AML-193 (cell line): Measurements from ENCODE around the gene COBLL1.
A peak's percentile ranks its signal among the peaks of the same experiment; 100 is the strongest.

Experiments used
- DNase-seq, 2 experiments: peaks; one replicate each; lab custom pipeline; 2025; lab: John Stamatoyannopoulos, UW

COBLL1 gene

GRCh38 chr2:164823126-164823525 is 18.5 kb downstream of the COBLL1 start:
- no peak for DNase-seq

DNA sequence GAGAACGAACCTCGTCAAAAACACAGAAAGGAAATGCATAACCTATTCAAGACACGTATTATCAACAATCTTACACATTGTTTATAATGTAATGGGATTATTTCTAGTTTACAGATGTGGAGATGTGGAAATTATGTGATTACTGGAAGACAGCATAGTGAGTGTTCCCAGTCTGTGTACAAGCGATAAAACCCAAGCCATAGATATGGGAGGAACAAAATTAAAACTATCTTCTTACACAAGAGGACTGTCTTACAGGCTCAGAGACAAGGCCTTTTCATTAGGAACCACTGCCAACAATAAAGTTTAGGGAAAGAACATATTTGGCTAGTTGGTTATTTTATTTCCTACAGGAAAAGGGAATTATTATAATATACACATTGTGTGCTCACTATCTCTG is 20.3 kb downstream of the COBLL1 start:
- DNase-seq = no peak

DNA sequence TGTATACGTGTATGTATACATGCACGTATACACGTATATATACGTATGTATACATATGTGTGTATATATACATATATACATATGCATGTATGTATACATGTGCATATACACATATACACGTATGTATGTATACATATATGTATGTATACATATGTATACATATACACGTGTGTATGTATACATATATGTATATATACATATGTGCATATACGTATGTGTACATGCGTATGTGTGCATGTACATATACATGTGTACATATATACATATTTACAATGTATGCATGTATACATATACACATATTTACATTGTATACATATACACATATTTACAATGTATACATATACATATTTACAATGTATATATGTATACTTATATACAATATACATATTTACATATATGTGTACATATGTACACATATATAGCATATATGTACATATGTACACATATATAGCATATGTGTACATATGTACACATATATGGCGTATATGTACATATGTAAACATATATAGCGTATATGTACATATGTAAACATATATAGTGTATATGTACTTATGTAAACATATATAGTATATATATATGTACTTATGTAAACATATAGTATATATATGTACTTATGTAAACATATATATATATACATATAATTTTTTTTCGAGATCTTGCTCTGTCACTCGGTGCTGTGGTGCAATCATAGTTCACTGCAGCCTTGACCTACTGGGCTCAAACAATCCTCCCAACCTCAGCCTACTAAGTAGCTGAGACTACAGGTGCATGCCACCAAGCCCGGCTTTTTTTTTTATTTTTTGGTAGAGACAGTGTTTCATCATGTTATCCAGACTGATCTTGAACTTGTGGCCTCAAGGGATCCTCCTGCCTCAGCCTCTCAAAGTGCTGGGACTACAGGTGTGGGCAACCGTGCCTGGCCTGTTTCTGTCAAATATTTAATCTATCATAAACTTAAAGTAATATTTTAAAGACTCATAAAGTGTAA is 23.2 kb downstream of the COBLL1 start:
- DNase-seq = no peak

- no peak for DNase-seq
These were observed 24.7 kb downstream of the COBLL1 start for GRCh38 chr2:164816900-164817299.

DNA sequence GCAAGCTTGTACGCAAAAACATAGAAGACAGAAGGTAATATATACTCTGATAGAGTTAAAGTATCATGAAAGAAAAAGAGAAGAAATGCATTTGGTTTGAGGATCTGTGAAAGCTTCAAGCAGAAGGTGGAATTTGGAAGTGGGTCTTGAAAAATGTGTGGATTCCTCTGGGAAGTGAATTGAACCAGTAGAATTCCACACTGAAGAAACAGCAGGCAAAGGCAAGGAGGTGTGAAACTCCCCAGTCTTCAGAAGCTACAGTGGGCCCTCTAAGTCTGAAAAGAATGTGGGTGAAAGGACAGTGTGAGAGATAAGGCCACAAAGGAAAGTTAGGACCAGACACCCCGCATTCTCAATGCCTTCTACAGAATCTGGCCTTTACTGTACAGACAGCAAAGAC is 25.6 kb downstream of the COBLL1 start:
- no peak for DNase-seq

DNA sequence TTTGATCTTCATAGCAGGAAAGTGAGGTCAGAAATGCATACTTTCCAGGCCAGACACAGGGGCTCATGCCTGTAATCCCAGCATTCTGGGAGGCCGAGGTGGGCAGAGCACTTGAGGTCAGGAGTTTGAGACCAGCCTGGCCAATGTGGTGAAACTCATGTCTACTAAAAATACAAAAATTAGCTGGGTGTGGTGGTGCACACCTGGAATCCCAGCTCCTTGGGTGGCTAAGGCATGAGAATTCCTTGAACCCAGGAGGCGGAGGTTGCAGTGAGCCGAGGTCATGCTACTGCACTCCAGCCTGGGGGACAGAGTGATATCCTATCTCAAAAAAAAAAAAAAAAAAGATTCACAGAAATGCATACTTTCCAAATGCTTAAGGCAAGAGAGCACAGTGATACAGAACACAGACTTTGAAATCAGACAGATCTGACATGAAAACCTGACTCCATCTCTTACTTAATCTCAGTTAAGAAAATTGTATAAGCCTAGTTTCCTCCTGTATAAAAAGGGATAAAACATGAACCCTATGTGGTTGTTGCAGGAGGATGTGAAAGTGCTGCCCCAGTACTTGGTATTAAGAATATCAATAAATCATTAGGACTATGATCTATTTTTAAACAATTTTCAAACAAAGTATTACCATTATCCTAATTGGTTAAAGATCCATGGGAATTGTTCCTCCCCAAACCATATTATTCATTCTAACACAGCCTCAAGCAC is 26.4 kb downstream of the COBLL1 start:
- no peak for DNase-seq

DNA sequence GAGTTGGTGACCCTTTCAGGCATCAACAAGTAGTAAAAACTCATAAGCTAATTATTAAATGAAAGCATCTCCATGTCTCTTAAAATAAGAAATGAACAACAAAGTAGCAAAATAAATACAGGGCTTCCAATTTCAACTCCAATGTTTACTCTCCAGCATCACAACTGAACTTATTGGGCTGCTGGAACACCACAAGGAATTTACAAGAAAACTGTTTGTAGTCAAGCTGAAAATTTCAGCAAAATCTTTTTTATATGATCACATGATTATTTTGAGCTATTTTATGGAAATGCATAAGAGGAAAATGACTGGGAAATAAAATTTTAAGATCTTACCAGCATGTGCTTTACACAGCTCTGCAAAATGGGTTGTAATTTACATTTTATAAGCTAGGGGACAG is 28.1 kb downstream of the COBLL1 start:
- DNase-seq = no peak

GRCh38 chr2:164812378-164812777 is 29.2 kb downstream of the COBLL1 start:
- no peak for DNase-seq

DNA sequence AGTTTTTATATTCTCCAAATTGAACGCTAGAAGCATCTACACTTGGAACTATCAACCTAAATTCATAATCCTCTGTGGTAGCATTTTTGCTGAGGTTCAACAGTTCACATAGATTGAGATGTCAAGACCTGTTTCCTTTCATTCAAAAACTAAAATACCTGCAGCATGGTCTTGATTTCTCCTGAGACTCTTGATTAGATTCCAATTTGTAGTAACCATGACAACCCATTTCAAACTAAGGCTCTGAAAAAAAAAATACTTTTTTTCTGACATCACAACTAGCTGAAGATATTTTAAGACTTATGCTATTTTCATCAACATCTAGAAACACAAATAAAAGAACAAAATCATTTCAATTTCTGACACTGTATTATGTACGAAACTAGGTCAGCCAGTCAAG is 29.8 kb downstream of the COBLL1 start:
- no peak for DNase-seq

DNA sequence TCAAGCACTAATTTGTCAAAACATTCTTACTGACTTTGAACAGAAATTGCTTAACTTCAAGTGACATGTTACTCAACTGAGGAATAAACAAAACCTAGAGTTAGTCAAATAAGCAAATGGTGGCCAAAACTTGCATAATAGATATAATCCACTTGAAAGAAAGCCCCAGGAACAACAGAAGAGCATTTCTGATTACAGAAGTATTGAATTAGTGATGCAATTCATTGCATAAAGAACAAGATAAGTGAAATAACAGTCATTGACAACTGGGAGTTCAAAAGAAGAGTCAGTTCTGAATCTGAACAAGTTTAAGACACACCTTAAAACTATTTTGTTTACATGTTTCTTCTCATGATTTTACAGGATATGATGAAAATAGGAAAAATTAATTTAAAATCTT is 30.8 kb downstream of the COBLL1 start:
- DNase-seq = peak; percentile 77 to 82

DNA sequence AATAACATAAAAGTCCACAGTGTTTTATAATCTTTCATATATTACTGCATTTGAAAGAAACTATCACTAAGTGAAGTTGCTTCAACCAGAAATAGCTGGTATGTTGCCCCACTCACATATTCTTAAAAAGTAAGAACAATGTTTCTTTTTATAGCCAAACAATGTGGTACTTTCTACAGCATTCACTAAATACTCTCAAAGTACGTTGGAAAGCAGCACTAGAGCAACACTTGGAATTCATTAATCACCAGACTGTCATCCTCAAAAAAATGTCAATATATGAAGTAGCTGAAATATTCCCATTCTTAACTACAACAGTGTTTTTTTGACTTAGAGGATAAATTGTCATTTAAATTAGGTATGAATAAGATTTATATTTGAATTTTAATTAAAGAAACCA is 32.8 kb downstream of the COBLL1 start:
- no peak for DNase-seq

DNA sequence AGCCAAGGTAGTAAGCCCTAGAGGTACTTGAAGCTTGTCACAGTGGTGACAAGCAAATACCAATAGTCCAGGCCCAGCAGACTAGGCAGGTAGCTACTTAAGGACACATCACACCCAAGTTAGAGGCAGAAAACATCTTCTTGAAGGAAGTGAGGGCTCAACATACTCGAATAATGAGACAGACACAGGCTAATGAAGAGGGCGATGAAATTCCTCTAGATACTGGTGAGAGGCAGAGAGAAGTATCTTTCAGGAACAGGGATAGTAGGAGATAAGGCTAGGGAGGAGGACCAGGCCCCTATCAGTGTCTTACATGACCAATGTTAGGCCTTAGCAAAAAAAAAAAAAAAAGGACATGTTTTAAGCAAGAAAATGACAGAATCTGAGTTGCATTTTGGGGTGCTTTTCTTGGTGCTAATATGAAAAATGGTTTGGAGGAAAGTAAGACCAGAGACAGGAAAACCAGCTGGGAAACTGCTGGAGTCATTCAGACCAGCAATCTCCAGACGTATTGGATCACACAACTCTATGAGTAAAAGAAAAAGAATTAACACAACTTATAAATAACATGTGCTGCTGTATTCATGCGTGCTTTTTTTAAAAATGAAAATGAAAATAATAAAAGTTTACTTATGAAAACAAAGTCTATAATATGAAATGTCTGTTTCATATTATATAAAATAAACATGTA is 37.7 kb downstream of the COBLL1 start:
- DNase-seq = no peak

- DNase-seq = no peak
These were observed 39.4 kb downstream of the COBLL1 start for GRCh38 chr2:164802095-164802707.

DNA sequence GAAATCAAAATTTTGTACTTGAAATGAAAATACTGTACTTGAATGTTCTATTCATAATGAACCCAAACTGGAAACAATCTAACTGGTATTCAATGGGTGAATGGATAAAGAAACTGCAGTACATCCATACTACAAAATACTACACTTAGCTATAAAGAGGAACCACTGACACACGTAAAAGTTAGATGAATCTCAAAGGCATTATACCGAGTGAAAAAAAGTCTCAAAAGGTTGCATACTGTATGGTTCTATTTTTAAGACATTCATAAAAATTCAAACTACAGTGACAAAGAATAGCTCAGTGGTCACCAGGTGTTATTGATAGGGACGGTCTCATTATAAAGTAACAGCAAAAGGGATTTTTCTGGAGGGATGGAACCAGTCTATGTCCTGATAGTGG is 41.1 kb downstream of the COBLL1 start:
- DNase-seq = no peak

- DNase-seq = no peak
These were observed 44.0 kb downstream of the COBLL1 start for GRCh38 chr2:164797627-164798026.

DNA sequence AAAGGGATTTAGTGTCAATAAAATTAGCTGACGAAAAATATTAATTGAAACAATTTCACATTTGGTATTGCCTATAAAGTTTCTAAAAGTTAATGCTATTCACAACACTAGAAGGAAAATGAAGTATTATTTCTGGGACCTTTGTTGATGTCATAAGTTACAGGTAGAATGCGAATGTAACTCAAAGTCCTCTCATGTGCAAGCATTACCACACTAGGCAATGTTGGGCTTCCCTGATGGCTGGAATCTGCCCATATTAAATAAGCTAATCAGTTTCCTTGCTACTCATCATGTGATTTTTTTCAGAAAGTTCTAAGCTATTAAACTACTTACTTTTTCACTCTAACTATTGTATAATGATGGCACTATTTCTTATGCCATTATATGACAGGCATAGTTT is 44.6 kb downstream of the COBLL1 start:
- DNase-seq = no peak

DNA sequence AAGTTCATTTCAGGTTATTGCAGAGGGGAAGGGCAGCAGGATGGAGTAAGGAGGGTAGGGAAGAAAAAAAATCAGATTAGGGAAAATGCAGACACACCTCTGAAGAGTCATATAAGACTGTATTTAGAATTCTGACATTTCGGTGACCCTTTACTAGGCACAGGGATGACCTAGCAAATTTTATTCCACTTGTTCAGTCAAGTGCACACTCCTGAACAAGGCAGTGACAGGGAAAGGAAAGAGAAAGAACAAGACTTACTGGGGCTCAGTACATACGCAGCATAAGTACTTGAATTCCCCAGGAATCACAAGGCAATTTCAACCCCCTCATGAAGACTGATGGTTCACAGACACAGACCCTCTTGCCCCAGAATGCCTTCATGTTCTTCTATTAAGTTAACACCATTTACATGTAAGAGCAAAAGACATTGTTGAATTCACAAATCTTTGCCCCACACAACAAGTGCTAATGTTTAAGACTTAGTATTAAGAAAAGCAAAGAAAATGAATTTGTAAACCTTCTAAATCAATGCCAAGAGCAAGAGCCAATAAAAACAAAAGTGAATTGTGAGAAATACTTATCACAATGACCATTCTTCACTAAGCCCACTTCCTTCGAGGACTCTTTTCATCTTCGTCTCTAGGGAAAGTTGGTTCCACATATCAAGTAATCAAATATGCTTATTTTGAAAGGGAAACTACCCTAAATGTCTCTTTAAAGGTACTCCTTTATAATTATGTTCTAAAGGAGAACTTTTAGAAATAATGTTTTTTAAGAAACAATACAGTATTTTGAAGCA is 47.0 kb downstream of the COBLL1 start:
- DNase-seq = no peak

DNA sequence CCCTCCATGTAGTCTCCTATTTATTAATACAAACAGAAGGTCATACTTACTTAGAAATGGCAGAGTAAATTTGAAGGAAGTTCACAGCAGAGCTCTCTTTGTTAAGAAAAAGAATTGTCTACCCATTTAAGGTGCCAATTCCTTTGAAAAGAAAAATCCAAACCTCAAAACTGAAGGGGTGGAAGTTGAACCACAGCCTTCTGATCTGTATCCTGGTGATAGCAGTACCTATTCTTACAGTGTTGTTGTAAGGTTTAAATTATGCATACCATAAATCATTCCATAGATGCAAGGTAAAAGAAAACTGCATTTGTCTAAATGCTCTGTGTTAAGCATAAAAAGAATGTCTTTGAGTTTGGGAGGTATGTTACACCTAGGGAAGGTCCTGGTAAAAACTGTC is 47.6 kb downstream of the COBLL1 start:
- DNase-seq = no peak

- no peak for DNase-seq
These were observed 48.1 kb downstream of the COBLL1 start for GRCh38 chr2:164793529-164793928.

GRCh38 chr2:164792316-164793170 is 49.1 kb downstream of the COBLL1 start:
- DNase-seq = no peak
